GM19463 (cell line): ENCODE results near the gene DDHD1.
A peak's percentile ranks its signal among the peaks of the same experiment; 100 is the strongest.
"Not testable (repeated sequence)": the region's sequence is repeated elsewhere in the genome, so short reads cannot be mapped to it uniquely, and the experiment has no call there.

Experiments
- ATAC-seq: cut with Tn5 transposase; IDR thresholded peaks from one replicate; pipeline ENCODE4 v1.9.1; 2021; ENCODE audit warnings: mild to moderate bottlenecking, moderate library complexity; ENCODE audit not compliant: unreplicated experiment

The DDHD1 gene

GRCh38 chr14:53109105-53110041 is 43.8 kb downstream of the DDHD1 start:
- peak; percentile 77 for ATAC-seq

- no peak for ATAC-seq
These were observed 44.6 kb downstream of the DDHD1 start for GRCh38 chr14:53108292-53109104.

GRCh38 chr14:53106768-53107167 is 46.4 kb downstream of the DDHD1 start:
- ATAC-seq = no peak

- no peak for ATAC-seq
These were observed 49.3 kb downstream of the DDHD1 start for GRCh38 chr14:53103636-53104340.

- ATAC-seq = no peak
These were observed 59.9 kb downstream of the DDHD1 start for GRCh38 chr14:53093206-53093605.

GRCh38 chr14:53090853-53091252 is 62.3 kb downstream of the DDHD1 start:
- no peak for ATAC-seq

GRCh38 chr14:53084954-53085353 is 68.2 kb downstream of the DDHD1 start:
- not testable (repeated sequence) for ATAC-seq

- ATAC-seq = no peak
These were observed 88.6 kb downstream of the DDHD1 start for GRCh38 chr14:53064475-53064874.

GRCh38 chr14:53062856-53063255 is 90.3 kb downstream of the DDHD1 start:
- no peak for ATAC-seq

- ATAC-seq = no peak
These were observed 93.1 kb downstream of the DDHD1 start for GRCh38 chr14:53060046-53060445.

- ATAC-seq = no peak
These were observed 98.1 kb downstream of the DDHD1 start for GRCh38 chr14:53055003-53055402.

GRCh38 chr14:53054457-53054856 is 98.7 kb downstream of the DDHD1 start:
- no peak for ATAC-seq

GRCh38 chr14:53048631-53049030 is 104.5 kb downstream of the DDHD1 start:
- no peak for ATAC-seq

- no peak for ATAC-seq
These were observed 105.6 kb downstream of the DDHD1 start for GRCh38 chr14:53047307-53048069.

GRCh38 chr14:53044486-53044885 is 108.6 kb downstream of the DDHD1 start:
- ATAC-seq = no peak

- ATAC-seq = no peak
These were observed 110.0 kb downstream of the DDHD1 start for GRCh38 chr14:53043027-53043581.

- ATAC-seq = no peak
These were observed 110.6 kb downstream of the DDHD1 start for GRCh38 chr14:53042480-53042879.

- no peak for ATAC-seq
These were observed 112.1 kb downstream of the DDHD1 start for GRCh38 chr14:53041067-53041466.

- ATAC-seq = no peak
These were observed 114.5 kb downstream of the DDHD1 start for GRCh38 chr14:53038629-53039028.

GRCh38 chr14:53037016-53037415 is 116.1 kb downstream of the DDHD1 start:
- ATAC-seq = no peak
